ENCODE measurements around the gene ANKUB1.

DNA sequence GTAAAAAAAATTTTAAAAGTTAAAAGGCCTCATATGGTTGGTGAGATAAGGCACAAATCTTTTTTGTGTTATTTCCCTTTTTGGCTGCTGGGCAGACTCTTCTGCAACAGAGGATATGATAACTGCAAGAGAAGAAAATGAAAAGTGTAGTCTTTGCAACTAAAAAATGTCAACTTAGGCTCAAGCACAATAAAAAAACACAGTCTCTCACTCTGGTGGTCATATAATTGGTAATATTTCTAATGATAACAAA lies 55.5 kb downstream of the ANKUB1 start:
- no peak for TF ChIP-seq CTCF (IDR thresholded peaks at IDR 0.05 in 4 of 5, conservative IDR thresholded peaks at IDR 0.05 in 1 of 5)
- TF ChIP-seq POLR2A (IDR thresholded peaks at IDR 0.05): no peak

Measured in gastrocnemius medialis (tissue), 4 donors.